Endometrium (tissue), 2 donors: ENCODE measurements around the gene WDR93.

Experiments used
- FAIRE-seq: peaks from 2 replicates; lab custom pipeline; 2012; peaks lifted over from hg19 to GRCh38; lab: Jason Lieb, UNC
- donor health status: control.
- donor health status: control.

Gene WDR93

GRCh38 chr15:89790661-89791060 is 100.0 kb downstream of the WDR93 start:
- no peak for FAIRE-seq

- no peak for FAIRE-seq
Observed at GRCh38 chr15:89792106-89792805, 101.6 kb downstream of the WDR93 start.
